GM12875 (cell line): ENCODE data around the gene AKAP1.

ENCODE experiments used
- H3K4me3 ChIP-seq: one replicate; pipeline ENCODE4 v1.5.1; 2011; ENCODE audit warnings: low read depth, low read length, control low read depth
- TF ChIP-seq, protein P1 (sequence below): IDR thresholded peaks from 2 replicates; pipeline ENCODE4 v1.5.1; 2011; ENCODE audit warnings: low read depth, mild to moderate bottlenecking, control low read depth, inconsistent platforms, low read length, moderate library complexity, borderline replicate concordance; ENCODE audit not compliant: insufficient read depth

AKAP1 gene

DNA sequence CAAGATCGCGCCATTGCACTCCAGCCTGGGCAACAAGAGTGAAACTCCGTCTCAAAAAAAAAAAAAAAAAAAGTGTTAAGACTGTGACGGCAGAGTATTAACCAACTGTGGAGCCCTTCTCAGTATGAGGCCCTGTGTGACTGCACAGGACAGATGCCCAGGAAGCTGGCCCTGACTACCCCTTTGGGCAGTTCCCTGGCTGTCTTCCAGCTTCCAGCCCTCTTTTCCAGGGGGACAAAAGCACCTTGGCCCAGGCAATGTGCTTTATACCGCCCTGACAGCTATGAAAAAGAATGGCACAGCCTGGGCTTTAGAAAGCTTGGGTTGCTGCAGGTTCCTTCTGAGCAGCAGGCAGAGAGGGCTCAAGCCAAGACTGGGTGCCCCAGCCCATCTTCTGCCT is 61.2 kb downstream of the AKAP1 start:
- no peak overlapping the region for H3K4me3 ChIP-seq
- TF ChIP-seq, protein P1, sequence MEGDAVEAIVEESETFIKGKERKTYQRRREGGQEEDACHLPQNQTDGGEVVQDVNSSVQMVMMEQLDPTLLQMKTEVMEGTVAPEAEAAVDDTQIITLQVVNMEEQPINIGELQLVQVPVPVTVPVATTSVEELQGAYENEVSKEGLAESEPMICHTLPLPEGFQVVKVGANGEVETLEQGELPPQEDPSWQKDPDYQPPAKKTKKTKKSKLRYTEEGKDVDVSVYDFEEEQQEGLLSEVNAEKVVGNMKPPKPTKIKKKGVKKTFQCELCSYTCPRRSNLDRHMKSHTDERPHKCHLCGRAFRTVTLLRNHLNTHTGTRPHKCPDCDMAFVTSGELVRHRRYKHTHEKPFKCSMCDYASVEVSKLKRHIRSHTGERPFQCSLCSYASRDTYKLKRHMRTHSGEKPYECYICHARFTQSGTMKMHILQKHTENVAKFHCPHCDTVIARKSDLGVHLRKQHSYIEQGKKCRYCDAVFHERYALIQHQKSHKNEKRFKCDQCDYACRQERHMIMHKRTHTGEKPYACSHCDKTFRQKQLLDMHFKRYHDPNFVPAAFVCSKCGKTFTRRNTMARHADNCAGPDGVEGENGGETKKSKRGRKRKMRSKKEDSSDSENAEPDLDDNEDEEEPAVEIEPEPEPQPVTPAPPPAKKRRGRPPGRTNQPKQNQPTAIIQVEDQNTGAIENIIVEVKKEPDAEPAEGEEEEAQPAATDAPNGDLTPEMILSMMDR = no peak

DNA sequence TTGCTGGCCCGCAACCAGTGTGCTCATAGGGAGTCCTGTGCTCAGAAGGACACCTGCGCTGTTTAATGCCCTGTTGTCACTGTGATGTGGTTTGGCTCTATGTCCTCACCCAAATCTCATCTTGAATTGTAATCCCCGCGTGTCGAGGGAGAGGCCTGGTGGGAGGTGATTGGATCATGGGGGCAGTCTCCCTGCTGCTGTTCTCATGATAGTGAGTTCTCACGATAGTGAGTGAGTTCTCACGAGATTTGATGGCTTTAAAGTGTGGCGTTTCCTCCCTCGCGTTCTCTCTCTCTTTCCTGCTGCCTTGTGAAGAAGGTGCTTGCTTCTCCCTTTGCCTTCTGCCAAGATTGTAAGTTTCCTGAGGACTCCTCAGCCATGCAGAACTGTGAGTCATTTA is 66.8 kb downstream of the AKAP1 start:
- H3K4me3 ChIP-seq = no peak overlapping the region
- TF ChIP-seq, protein P1 = no peak

DNA sequence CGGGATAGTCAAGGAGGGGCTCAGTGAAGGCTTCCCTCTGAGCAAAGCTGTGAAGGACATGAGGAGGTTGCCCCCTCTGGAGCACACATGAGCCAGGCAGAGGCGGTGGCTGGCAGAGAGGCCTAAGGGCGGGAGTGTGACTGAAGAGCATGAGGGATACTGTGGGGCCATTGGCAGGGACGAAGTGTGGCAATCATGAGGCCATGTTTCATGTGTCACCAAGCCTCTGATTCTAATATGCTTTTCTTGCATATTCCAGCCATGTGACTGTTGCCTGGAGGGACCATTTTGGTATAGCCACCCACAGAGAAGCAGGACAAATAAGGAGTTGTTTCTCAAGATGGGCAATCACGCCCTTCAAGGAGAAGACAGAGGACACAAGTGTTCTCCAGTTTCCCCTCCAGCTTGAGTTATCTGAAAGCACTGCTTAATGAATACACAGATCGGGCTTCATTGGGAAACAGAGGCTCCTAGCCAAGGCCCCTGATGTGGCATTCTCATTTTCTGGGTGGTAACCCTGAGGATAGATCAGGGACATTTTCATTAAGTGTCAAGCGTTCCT is 68.0 kb downstream of the AKAP1 start:
- TF ChIP-seq, protein P1 = no peak
- H3K4me3 ChIP-seq = no peak overlapping the region

DNA sequence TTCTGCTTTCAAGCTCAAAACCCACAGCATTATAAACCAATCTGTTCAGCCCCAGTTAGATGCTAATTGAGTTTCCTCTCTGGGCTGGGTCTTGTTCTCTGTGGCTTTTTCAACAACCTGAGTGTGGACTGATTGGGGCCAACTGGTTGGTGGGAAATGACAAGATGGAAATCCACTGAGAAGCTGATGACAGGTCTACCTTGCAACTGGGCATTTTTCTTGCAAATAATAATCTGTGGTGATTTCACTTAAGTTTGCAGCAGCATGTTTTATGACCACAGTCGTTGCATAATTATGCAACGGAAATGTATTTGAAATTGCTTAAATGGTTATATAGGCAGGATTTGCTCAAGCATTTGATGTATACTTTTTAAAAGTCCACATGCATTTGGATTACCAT is 69.9 kb downstream of the AKAP1 start:
- no peak overlapping the region for H3K4me3 ChIP-seq
- TF ChIP-seq, protein P1 = no peak

DNA sequence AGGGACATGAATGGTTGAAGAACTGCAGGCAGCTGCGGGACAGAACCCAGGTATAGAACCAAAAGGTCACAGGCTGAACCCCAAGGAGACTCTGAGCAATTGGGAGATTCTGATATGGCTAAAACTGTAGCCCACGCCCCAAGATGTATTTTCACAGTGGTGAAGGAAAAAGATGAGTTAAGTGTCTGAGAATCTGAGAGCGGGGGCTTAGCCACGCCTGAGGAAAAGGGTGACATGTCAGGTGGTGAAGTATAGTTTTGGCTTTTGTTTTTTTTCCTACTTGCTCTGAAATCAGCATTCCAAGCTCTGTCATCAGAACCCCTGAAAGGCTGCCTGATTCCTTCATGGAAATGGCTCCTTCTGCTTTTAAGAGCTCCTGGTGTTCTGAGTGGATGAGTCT is 73.3 kb downstream of the AKAP1 start:
- TF ChIP-seq, protein P1 = no peak
- H3K4me3 ChIP-seq = no peak overlapping the region

DNA sequence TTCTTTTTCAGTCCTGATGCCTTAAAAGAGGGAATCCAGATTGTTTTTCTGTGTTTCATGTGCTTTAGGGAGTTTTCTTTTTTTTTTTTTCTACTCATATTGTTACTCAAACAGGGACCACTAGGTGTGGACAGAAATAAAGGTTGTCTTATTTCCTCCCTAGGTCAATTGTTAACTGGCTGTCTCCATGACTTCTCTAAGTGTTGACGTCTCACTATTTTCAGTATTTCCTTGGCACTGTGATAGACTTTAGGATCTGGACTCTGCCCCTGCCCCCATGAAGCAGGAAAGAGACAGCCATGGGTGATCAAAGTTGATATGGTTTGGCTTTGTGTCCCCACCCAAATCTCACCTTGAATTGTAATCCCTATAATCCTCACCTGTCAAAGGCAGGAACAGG is 73.7 kb downstream of the AKAP1 start:
- TF ChIP-seq, protein P1 = no peak

DNA sequence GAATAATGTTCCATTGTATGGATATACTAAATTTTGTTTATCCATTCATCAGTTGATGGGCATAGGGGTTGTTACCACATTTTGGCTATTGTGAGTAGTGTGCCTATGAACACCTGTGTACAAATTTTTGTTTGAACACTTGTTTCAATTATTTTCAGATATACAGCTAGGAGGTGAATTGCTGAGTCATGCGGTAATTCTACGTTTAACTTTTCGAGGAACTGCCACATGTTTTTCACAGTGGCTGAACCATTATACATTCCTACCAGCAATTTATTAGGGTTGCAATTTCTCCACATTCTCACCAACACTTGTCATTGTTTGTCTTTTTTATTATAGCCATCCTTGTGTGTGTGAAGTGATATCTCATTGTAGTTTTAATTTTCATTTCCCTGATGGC is 75.6 kb downstream of the AKAP1 start:
- H3K4me3 ChIP-seq = no peak overlapping the region
- TF ChIP-seq, protein P1 = no peak

More for the DNA sequence above, 73.7 kb downstream of the AKAP1 start:
- no peak overlapping the region for H3K4me3 ChIP-seq
